SJSA1 (cell line): ENCODE results near the gene SRI. TPM values are rescaled to one million over a fixed set of nuclear protein-coding genes. Genes with fewer than 3 reads are reported as not detected.
A peak's percentile ranks its signal among the peaks of the same experiment; 100 is the strongest.

ENCODE experiments used
- DNase-seq, 2 experiments: peaks; one replicate each; pipeline ENCODE4 v3.0.0-alpha.2; 2015 to 2020; ENCODE audit warnings: low spot score in 2 of 2, low read depth in 1 of 2
- H3K27ac ChIP-seq: fragments of 250-450 bp; sonication (Bioruptor Pico); 2 replicates; pipeline ENCODE4 v1.5.1; 2020; ENCODE audit warnings: mild to moderate bottlenecking, moderate library complexity
- H3K27me3 ChIP-seq: fragments of 250-450 bp; sonication (Bioruptor Pico); replicated peaks from 2 replicates; pipeline ENCODE4 v1.5.1; 2020; ENCODE audit warnings: mild to moderate bottlenecking, moderate library complexity
- H3K36me3 ChIP-seq: fragments of 250-450 bp; sonication (Bioruptor Pico); 2 replicates; pipeline ENCODE4 v1.5.1; 2020; ENCODE audit warnings: mild to moderate bottlenecking
- H3K4me1 ChIP-seq: fragments of 250-450 bp; sonication (Bioruptor Pico); replicated peaks from 2 replicates; pipeline ENCODE4 v1.6.1; 2021; ENCODE audit warnings: mild to moderate bottlenecking
- H3K4me3 ChIP-seq: fragments of 250-450 bp; sonication (Bioruptor Pico); 2 replicates; pipeline ENCODE4 v1.5.1; 2020; ENCODE audit warnings: mild to moderate bottlenecking
- H3K9me3 ChIP-seq: fragments of 250-450 bp; sonication (Bioruptor Pico); replicated peaks from 2 replicates; pipeline ENCODE4 v1.5.1; 2020; ENCODE audit warnings: mild to moderate bottlenecking
- total RNA-seq: library from RNA; depleted of rRNA; stranded (reverse); fragments of >200 nt; shearing (Covaris generic); gene quantifications from 2 replicates; pipeline ENCODE4 v1.2.3, GENCODE V29; 2014

The SRI gene
- total RNA-seq, 1 experiment from 2014 or later: 103 TPM

- no peak for DNase-seq
- Histone ChIP-seq H3K36me3 (no peaks in the 10 kb centered on the region), H3K4me3 (no peak overlapping the region), H3K9me3 (no peaks in the 10 kb centered on the region), H3K4me1 (no peaks in the 10 kb centered on the region), H3K27ac (no peak overlapping the region), H3K27me3 (no peaks in the 10 kb centered on the region; the same call in 1 of the 2 replicates)
Measured at GRCh38 chr7:88244258-88244657, 24.4 kb upstream of the SRI start.

GRCh38 chr7:88243345-88243909 is 23.6 kb upstream of the SRI start:
- no peak overlapping the region for H3K27ac ChIP-seq
- no peaks in the 10 kb centered on the region for H3K9me3 ChIP-seq
- peak in 1 of 2 experiments; percentile 10 for DNase-seq
- no peaks in the 10 kb centered on the region for H3K4me1 ChIP-seq
- H3K27me3 ChIP-seq: no peaks in the 10 kb centered on the region; the same call in 1 of the 2 replicates
- no peaks in the 10 kb centered on the region for H3K36me3 ChIP-seq
- H3K4me3 ChIP-seq: no peak overlapping the region

DNA sequence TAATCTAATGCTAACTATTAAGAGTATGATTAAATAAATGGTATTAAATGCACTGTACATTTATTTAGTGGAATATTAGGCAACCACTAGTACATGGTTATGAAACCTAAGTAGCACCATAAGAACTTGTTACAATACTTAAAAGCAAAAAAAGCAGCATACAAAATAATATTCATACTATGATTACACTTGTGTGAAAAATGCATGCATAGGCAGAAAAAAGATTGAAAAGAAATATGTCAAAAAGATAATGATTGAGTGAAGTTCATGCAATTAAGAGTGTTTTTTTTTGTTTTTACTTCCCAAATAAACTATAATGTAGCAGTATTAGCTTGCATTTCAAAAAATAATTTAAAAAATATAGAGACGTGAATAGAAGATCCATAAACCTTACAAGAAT is 20.0 kb upstream of the SRI start:
- Histone ChIP-seq H3K9me3 (no peaks in the 10 kb centered on the region), H3K4me1 (no peaks in the 10 kb centered on the region), H3K4me3 (no peak overlapping the region), H3K36me3 (no peaks in the 10 kb centered on the region), H3K27me3 (no peaks in the 10 kb centered on the region; the same call in none of the 2 replicates), H3K27ac (no peak overlapping the region)
- no peak for DNase-seq

- H3K9me3 ChIP-seq: no peaks in the 10 kb centered on the region
Measured at GRCh38 chr7:88233828-88234227, 14.0 kb upstream of the SRI start.

DNA sequence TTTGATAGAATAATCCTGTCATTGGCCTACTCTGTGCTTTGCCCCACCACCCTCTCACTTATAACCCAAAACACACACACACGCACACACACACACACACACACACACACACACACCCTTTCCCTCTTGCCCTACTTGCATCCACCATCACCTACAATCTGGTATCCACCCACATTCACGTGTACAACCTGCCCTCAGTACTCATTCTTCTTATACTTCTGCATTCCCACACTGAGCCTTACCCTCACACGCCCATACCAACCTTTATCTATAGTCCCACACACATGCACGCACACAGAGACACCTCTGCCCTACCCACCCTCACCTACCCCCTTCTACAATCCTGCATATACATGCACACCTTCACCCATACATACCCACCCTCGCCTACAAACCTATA is 10.8 kb upstream of the SRI start:
- H3K27ac ChIP-seq: no peak overlapping the region
- H3K9me3 ChIP-seq: no peaks in the 10 kb centered on the region
- no peaks in the 10 kb centered on the region; the same call in none of the 2 replicates for H3K27me3 ChIP-seq
- H3K36me3 ChIP-seq: no peaks in the 10 kb centered on the region
- peaks cover 13% of the 10 kb centered on the region for H3K4me1 ChIP-seq
- no peak overlapping the region for H3K4me3 ChIP-seq
- no peak for DNase-seq

More at GRCh38 chr7:88233828-88234227, 14.0 kb upstream of the SRI start:
- H3K36me3 ChIP-seq: no peaks in the 10 kb centered on the region
- no peaks in the 10 kb centered on the region; the same call in none of the 2 replicates for H3K27me3 ChIP-seq
- H3K4me1 ChIP-seq: no peaks in the 10 kb centered on the region
- no peak overlapping the region for H3K4me3 ChIP-seq
- DNase-seq: no peak
- no peak overlapping the region for H3K27ac ChIP-seq

- Histone ChIP-seq H3K4me1 (peaks cover 18% of the 10 kb centered on the region), H3K9me3 (no peaks in the 10 kb centered on the region), H3K4me3 (no peak overlapping the region), H3K27me3 (no peaks in the 10 kb centered on the region), H3K36me3 (no peaks in the 10 kb centered on the region), H3K27ac (no peak overlapping the region)
- no peak for DNase-seq
Measured at GRCh38 chr7:88229302-88229995, 9.6 kb upstream of the SRI start.

DNA sequence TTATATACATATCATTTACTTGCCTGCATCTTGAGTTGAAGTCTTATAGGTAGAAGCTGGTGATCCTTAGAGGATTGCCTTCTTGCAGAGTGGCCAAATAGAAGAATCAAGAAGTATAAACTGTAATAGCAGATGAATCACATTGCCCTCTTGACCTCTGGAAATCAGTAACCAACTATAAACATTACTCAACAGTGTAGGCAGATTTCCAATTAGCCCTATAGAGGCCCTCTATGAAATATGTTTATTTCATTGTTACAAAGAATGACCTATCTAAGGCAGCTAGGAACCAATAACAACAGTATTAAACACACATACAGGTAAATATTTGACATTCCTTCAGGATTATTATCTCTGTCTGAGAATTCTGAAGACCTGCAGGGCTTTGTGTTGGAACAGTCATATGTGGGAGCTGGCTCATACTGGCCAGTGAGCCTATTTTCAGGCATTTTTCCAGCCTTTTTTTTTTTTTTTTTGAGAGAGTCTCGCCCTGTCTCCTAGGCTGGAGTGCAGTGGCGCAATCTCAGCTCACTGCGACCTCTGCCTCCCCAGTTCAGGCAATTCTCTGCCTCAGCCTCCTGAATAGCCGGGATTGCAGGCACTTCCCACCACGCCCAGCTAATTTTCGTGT is 7.2 kb upstream of the SRI start:
- no peak overlapping the region for H3K4me3 ChIP-seq
- H3K4me1 ChIP-seq: peaks cover 18% of the 10 kb centered on the region
- no peak overlapping the region for H3K27ac ChIP-seq
- DNase-seq: peak in 1 of 2 experiments; percentile 60
- H3K27me3 ChIP-seq: no peaks in the 10 kb centered on the region
- H3K9me3 ChIP-seq: no peaks in the 10 kb centered on the region
- no peaks in the 10 kb centered on the region for H3K36me3 ChIP-seq

- DNase-seq: no peak
- Histone ChIP-seq H3K4me1 (peaks cover 18% of the 10 kb centered on the region), H3K9me3 (no peaks in the 10 kb centered on the region), H3K27me3 (no peaks in the 10 kb centered on the region), H3K27ac (no peak overlapping the region), H3K36me3 (no peaks in the 10 kb centered on the region), H3K4me3 (no peak overlapping the region)
Measured at GRCh38 chr7:88226201-88226600, 6.4 kb upstream of the SRI start.

- Histone ChIP-seq H3K27me3 (no peaks in the 10 kb centered on the region), H3K36me3 (peaks cover under 1% of the 10 kb centered on the region; the same call in 1 of the 2 replicates), H3K27ac (no peak overlapping the region), H3K4me1 (peaks cover 24% of the 10 kb centered on the region), H3K4me3 (no peak overlapping the region), H3K9me3 (no peaks in the 10 kb centered on the region; the same call in 1 of the 2 replicates)
- DNase-seq: peak in 1 of 2 experiments; percentile 35
Measured at GRCh38 chr7:88224601-88225275, 4.9 kb upstream of the SRI start.

DNA sequence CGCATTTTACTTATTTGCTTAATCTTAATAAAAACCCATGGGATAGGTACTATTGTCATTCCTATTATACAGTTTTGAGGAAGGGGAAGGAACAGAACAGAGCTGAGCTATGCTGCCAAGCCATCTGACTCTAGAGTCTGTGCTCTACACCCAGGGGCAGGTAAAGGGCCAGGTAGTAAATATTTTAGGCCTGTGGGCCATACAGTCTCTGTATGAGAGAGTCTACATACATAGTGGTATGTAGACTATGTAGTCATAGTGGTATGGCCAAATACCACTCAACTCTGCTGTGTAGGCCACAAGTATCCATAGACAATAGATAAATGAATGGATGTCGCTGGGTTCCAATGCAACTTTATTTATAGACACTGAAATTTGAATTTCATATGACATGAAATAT is 3.4 kb upstream of the SRI start:
- H3K4me1 ChIP-seq: peaks cover 28% of the 10 kb centered on the region
- H3K36me3 ChIP-seq: peaks cover 4% of the 10 kb centered on the region
- no peaks in the 10 kb centered on the region for H3K27me3 ChIP-seq
- H3K27ac ChIP-seq: no peak overlapping the region
- no peak for DNase-seq
- no peaks in the 10 kb centered on the region; the same call in 1 of the 2 replicates for H3K9me3 ChIP-seq
- H3K4me3 ChIP-seq: no peak overlapping the region

GRCh38 chr7:88218836-88219605 is 817 bp downstream of the SRI start:
- Histone ChIP-seq H3K27ac (peak overlapping the region; percentile 36), H3K4me1 (peaks cover 13% of the 10 kb centered on the region)
- peak; percentile 46 to 49 for DNase-seq

DNA sequence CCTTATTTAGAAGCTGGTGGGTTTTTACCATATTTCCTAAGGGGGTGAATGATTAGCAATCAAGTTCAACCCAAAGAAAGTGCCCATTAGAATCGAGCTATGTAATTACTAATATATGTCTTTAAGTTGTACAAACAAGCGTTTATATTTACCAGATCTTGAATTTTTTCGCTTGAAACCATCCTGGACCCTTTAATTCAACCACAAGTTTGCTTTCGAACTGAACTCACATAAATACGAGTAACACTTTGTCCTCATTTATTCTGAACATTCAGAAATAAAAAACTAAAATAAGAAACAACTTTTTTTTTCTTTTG is 1.5 kb downstream of the SRI start:
- H3K36me3 ChIP-seq: peaks cover 29% of the 10 kb centered on the region
- peaks cover 13% of the 10 kb centered on the region for H3K4me1 ChIP-seq
- no peaks in the 10 kb centered on the region for H3K27me3 ChIP-seq
- no peaks in the 10 kb centered on the region; the same call in 1 of the 2 replicates for H3K9me3 ChIP-seq
- H3K4me3 ChIP-seq: peak overlapping the region; percentile 92
- no peak for DNase-seq
- peak overlapping the region; percentile 36 for H3K27ac ChIP-seq

More at GRCh38 chr7:88218836-88219605, 817 bp downstream of the SRI start:
- H3K36me3 ChIP-seq: peaks cover 29% of the 10 kb centered on the region
- peak overlapping the region; percentile 92 for H3K4me3 ChIP-seq
- no peaks in the 10 kb centered on the region for H3K27me3 ChIP-seq
- H3K9me3 ChIP-seq: no peaks in the 10 kb centered on the region; the same call in 1 of the 2 replicates
